DMS53 treated with DMSO at 0.1 percent for 48 hours (cell line): ENCODE data around the gene CDK5RAP3.
"Not testable (repeated sequence)": the region's sequence is repeated elsewhere in the genome, so short reads cannot be mapped to it uniquely, and the experiment has no call there.

ENCODE experiments used
- DNase-seq: peaks from one replicate; lab custom pipeline; 2025; ENCODE audit not compliant: unreplicated experiment; lab: John Stamatoyannopoulos, UW

Gene CDK5RAP3

GRCh38 chr17:47996201-47996600, 25.3 kb downstream of the CDK5RAP3 start:
- DNase-seq = no peak

- no peak for DNase-seq
These were observed 26.7 kb downstream of the CDK5RAP3 start for GRCh38 chr17:47997586-47997985.

- no peak for DNase-seq
These were observed 27.1 kb downstream of the CDK5RAP3 start for GRCh38 chr17:47998044-47998443.

GRCh38 chr17:47999582-47999981, 28.7 kb downstream of the CDK5RAP3 start:
- DNase-seq = no peak

GRCh38 chr17:48001197-48001596, 30.3 kb downstream of the CDK5RAP3 start:
- DNase-seq = no peak

- not testable (repeated sequence) for DNase-seq
These were observed 30.7 kb downstream of the CDK5RAP3 start for GRCh38 chr17:48001657-48002056.

GRCh38 chr17:48002266-48002915, 31.5 kb downstream of the CDK5RAP3 start:
- DNase-seq = peak; percentile 88

- DNase-seq = no peak
These were observed 32.1 kb downstream of the CDK5RAP3 start for GRCh38 chr17:48002916-48003416.

- DNase-seq = no peak
These were observed 32.7 kb downstream of the CDK5RAP3 start for GRCh38 chr17:48003417-48004151.

- DNase-seq = no peak
These were observed 34.1 kb downstream of the CDK5RAP3 start for GRCh38 chr17:48004983-48005382.

- DNase-seq = no peak
These were observed 36.2 kb downstream of the CDK5RAP3 start for GRCh38 chr17:48006936-48007709.

GRCh38 chr17:48010193-48010592, 39.3 kb downstream of the CDK5RAP3 start:
- no peak for DNase-seq

GRCh38 chr17:48011405-48012150, 40.7 kb downstream of the CDK5RAP3 start:
- DNase-seq = peak; percentile 56

- DNase-seq = peak; percentile 58
These were observed 41.2 kb downstream of the CDK5RAP3 start for GRCh38 chr17:48012151-48012520.

GRCh38 chr17:48012654-48013053, 41.7 kb downstream of the CDK5RAP3 start:
- DNase-seq = no peak

- no peak for DNase-seq
These were observed 43.1 kb downstream of the CDK5RAP3 start for GRCh38 chr17:48013876-48014594.

- DNase-seq = no peak
These were observed 43.7 kb downstream of the CDK5RAP3 start for GRCh38 chr17:48014595-48015111.

GRCh38 chr17:48016112-48016511, 45.2 kb downstream of the CDK5RAP3 start:
- no peak for DNase-seq

GRCh38 chr17:48017817-48018158, 46.9 kb downstream of the CDK5RAP3 start:
- DNase-seq = not testable (repeated sequence)

- no peak for DNase-seq
These were observed 51.0 kb downstream of the CDK5RAP3 start for GRCh38 chr17:48021934-48022333.
